ENCODE results near the gene ARHGEF33.

- TF ChIP-seq CTCF (IDR thresholded peaks at IDR 0.05) (no peak), POLR2A (IDR thresholded peaks at IDR 0.05) (no peak)
Observed at GRCh38 chr2:38978908-38979307, 89.2 kb downstream of the ARHGEF33 start.
